ENCODE results near the gene LIG1. TPM values are rescaled to one million over a fixed set of nuclear protein-coding genes. Genes with fewer than 3 reads are reported as not detected.

The LIG1 gene
- total RNA-seq, 1 experiment from 2014 or later: 115 TPM

DNA sequence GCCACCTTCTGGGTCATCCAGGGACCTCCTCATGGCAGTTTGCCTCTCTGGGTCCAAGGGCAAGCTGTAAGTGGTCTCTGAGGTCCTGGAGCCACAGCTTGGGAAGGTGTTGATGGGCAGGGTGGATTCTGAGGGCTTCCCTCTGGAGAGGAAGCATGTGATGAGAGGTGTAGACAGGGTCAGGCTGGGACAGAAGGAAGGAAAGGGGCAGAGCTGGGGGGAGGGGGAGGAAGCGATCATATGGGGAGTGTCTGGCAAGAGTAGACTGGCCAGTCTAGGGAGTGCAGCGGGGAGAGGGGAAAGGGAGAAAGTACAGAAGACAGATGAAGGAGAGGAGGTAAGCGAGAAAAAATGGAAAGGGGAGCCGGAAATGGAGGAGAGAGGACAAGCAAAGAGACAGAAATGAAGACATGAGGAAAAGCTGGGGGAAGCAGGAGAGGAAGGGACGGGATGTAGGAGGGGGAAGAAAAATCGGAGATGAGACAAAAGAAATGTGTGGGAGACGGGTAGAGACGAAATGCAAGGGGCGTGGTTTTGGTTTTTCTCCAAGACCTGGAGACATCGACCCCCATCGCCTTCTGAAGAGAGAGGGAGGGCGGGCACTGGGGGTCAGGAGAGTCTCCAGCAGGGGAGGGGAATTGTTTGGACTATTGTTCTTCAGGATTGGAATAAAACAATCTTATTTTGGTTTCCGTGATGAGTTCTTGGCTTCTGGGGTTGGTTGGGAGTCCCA is 27.0 kb upstream of the LIG1 start:
- Histone ChIP-seq H2BK5ac (ENCODE audit: insufficient read length, low read length) (no peak overlapping the region), H4K20me1 (ENCODE audit: control insufficient read depth, insufficient read depth, insufficient read length) (no peaks in the 10 kb centered on the region), H4K91ac (ENCODE audit: insufficient read length, low read depth, low read length) (no peak overlapping the region), H3T11ph (ENCODE audit: low read length) (no peak overlapping the region), H3K14ac (ENCODE audit: insufficient read depth, low read length) (no peak overlapping the region), H2BK120ac (ENCODE audit: low read depth, low read length, poor library complexity, severe bottlenecking) (no peak overlapping the region), H3K79me2 (ENCODE audit: insufficient read depth, low read length) (no peaks in the 10 kb centered on the region), H3K27me3 (ENCODE audit: insufficient read depth, low read length) (no peaks in the 10 kb centered on the region), H3K27ac (ENCODE audit: insufficient read length, low read depth, low read length) (no peak overlapping the region), H2BK15ac (ENCODE audit: low read depth, low read length) (no peak overlapping the region), H3K4me1 (ENCODE audit: insufficient read depth, low read length) (0 out of 2 replicates have a peak, but pooled peaks cover 2% of the 10 kb centered on the region), H2BK20ac (ENCODE audit: low read depth, low read length, poor library complexity, severe bottlenecking) (no peak overlapping the region), H4K5ac (ENCODE audit: insufficient read length, low read depth, low read length) (no peak overlapping the region), H3K23ac (ENCODE audit: insufficient read length, low read depth, low read length) (no peak overlapping the region), H3K18ac (ENCODE audit: insufficient read length, low read depth, low read length) (no peak overlapping the region), H3K9ac (ENCODE audit: extremely low read depth, insufficient read length, low read length) (no peak overlapping the region), H3K4me2 (ENCODE audit: insufficient read depth, insufficient read length, low read length) (no peak overlapping the region), H3K4ac (ENCODE audit: low read depth, low read length) (no peak overlapping the region), H3K79me1 (ENCODE audit: insufficient read depth, low read depth, low read length, poor library complexity, severe bottlenecking) (no peaks in the 10 kb centered on the region), H2AK5ac (ENCODE audit: insufficient read length, low read length) (no peak overlapping the region), H2AFZ (ENCODE audit: low read length) (no peak overlapping the region), H3K9me3 (ENCODE audit: control insufficient read depth, low read depth, low read length) (no peaks in the 10 kb centered on the region), H2BK12ac (ENCODE audit: insufficient read length, low read depth, low read length) (no peak overlapping the region), H4K8ac (replicated peaks; ENCODE audit: insufficient read length, low read depth, low read length) (no peak overlapping the region), H3K56ac (ENCODE audit: insufficient read length, low read depth, low read length) (no peak overlapping the region), H3K23me2 (ENCODE audit: insufficient read length, low read depth, low read length, poor library complexity, severe bottlenecking) (no peaks in the 10 kb centered on the region)
- Mint-ChIP-seq H3K27me3 (ENCODE audit: low read depth) (no peaks in the 10 kb centered on the region; the same call in 1 of the 2 replicates), H3K4me3 (no peak overlapping the region; a peak in 2 of 5 replicates), H3K9me3 (no peaks in the 10 kb centered on the region), H3K36me3 (ENCODE audit: insufficient read depth in 1 of 3, low read depth in 3 of 3) (peaks cover 2 to 5% (median 3%) of the 10 kb centered on the region in 3 experiments; a peak in 5 of 7 replicates), H3K27ac (no peak overlapping the region; a peak in 2 of 7 replicates), H3K4me1 (peaks cover 18 to 24% of the 10 kb centered on the region in 2 experiments)
- TF ChIP-seq, protein P1, sequence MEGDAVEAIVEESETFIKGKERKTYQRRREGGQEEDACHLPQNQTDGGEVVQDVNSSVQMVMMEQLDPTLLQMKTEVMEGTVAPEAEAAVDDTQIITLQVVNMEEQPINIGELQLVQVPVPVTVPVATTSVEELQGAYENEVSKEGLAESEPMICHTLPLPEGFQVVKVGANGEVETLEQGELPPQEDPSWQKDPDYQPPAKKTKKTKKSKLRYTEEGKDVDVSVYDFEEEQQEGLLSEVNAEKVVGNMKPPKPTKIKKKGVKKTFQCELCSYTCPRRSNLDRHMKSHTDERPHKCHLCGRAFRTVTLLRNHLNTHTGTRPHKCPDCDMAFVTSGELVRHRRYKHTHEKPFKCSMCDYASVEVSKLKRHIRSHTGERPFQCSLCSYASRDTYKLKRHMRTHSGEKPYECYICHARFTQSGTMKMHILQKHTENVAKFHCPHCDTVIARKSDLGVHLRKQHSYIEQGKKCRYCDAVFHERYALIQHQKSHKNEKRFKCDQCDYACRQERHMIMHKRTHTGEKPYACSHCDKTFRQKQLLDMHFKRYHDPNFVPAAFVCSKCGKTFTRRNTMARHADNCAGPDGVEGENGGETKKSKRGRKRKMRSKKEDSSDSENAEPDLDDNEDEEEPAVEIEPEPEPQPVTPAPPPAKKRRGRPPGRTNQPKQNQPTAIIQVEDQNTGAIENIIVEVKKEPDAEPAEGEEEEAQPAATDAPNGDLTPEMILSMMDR (conservative IDR thresholded peaks at IDR 0.05): no peak
- 100% methylated on average over 1 of the region's 13 CpGs for WGBS (ENCODE audit: extremely low coverage, insufficient read length, low lambda C conversion rate)
- DNase-seq: no peak

All from H9 (cell line).